Activated CD4-positive, CD25-positive, alpha-beta regulatory T cell (primary cell): ENCODE data around the gene KRTAP5-9.
"Not testable (repeated sequence)": the region's sequence is repeated elsewhere in the genome, so short reads cannot be mapped to it uniquely, and the experiment has no call there.

Source experiments
- DNase-seq, 4 experiments: peaks; one replicate each; lab custom pipeline; 2025; lab: John Stamatoyannopoulos, UW

KRTAP5-9 gene

GRCh38 chr11:71562120-71562519 lies 13.9 kb downstream of the KRTAP5-9 start:
- DNase-seq, result no peak

- DNase-seq, result no peak
Measured at GRCh38 chr11:71563406-71563805, 15.2 kb downstream of the KRTAP5-9 start.

GRCh38 chr11:71564430-71564829 lies 16.2 kb downstream of the KRTAP5-9 start:
- no peak for DNase-seq

DNA sequence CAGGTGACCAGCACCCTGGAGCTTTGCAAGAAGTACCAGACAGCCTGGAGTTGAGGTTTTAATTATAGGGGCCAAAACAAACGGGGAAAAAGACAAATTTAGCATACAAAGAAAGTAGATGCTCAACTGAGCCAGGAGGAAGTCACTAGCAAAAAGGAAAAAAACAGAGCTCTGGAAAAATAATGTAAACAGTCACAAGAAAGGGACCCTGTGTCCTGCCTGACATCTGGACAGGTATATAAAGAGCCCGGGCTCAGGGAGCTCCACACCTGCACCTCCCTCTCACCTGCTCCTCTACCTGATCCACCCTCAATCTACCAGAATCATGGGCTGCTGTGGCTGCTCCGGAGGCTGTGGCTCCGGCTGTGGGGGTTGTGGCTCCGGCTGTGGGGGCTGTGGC lies 17.0 kb downstream of the KRTAP5-9 start, which contains the start of gene KRTAP5-10:
Gene KRTAP5-10 (plus strand): TSS at position 301 of the 400 bp plus-strand sequence. CDS start 25 bp downstream, at position 326.
- no peak for DNase-seq

DNA sequence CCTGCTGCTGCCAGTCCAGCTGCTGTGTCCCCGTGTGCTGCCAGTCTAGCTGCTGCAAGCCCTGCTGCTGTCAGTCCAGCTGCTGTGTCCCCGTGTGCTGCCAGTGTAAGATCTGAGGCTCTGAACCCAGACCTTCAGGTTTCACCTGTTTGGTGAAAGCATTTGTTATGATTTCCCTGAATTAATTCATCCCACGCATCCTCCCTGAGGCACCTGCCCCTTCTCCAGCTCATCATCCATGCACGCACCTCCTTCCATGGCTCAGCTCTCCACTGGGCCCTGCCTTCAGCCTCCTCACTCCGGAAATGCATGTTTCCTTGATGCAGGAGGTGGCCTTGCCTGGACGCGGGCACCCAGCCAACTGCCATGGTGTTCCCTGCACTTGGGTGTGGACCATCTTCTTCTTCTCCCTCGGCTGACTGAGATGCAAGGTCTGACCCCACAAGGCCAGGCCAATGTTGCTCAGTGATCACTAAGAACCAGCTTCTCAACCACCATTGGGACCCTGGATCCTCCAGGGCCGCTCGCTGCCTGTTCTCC lies 17.9 kb downstream of the KRTAP5-9 start:
- DNase-seq, result no peak

- DNase-seq, result not testable (repeated sequence)
Measured at GRCh38 chr11:71566626-71567599, 18.7 kb downstream of the KRTAP5-9 start.

GRCh38 chr11:71567633-71568032 lies 19.4 kb downstream of the KRTAP5-9 start:
- not testable (repeated sequence) for DNase-seq

GRCh38 chr11:71568704-71569349 lies 20.6 kb downstream of the KRTAP5-9 start:
- DNase-seq, result no peak

DNA sequence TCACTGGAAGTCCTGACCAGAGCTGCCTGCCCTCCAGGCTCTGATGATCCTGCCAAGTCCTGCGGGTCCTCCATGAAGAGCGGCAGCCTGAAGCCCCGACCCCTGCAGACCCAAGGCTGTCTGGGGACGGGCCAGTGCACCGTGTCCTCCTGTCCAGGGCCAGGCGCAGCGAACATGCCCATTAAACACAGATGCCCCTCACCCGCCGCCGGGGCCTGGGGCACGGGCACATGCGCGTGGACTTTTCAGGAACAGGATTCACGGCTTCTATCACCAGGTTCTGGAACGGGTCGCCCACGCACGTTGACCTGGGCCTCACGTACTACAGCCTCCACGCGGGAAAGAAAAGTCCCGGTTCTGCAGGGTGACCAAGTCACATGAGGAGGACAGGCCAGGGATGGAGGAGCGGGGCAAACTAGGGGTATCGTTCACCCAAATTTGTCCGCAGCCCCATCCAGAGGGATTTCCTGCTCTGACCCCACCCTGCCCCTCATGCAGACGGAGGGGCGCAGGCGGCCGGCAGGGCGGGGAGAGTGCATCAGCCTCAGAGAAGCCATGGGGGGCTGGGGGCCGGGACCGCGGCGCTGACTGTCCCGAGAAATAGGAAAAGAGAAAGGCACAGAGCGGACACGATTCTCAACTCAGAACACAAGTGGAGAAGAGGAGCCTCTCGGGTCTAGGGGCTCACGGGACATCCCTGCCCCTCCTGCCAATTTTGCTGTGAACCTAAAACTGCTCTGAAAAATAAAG lies 23.1 kb downstream of the KRTAP5-9 start:
- not testable (repeated sequence) for DNase-seq

DNA sequence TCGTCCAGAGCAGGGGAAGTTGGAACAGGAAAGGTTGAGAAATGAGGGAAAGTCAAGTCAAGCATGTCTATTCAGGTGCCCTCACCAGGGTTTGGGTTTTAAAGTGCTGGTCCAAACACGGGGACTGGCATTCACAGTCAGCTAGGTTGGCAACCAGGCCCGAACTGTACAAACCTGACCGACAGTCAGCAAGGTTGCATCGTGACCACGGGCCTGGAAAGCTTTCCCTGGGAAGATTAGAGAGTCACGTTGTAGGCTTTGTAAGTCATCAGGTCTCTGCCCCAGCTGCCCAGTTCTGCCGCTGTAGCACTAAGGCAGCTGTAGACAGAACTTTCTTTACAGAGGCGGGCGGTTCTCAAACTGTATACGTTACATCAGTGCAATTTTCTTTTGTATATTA lies 24.6 kb downstream of the KRTAP5-9 start:
- no peak for DNase-seq

- DNase-seq, result no peak
Measured at GRCh38 chr11:71574418-71574817, 26.2 kb downstream of the KRTAP5-9 start.

- no peak for DNase-seq
Measured at GRCh38 chr11:71575723-71576424, 27.7 kb downstream of the KRTAP5-9 start.

DNA sequence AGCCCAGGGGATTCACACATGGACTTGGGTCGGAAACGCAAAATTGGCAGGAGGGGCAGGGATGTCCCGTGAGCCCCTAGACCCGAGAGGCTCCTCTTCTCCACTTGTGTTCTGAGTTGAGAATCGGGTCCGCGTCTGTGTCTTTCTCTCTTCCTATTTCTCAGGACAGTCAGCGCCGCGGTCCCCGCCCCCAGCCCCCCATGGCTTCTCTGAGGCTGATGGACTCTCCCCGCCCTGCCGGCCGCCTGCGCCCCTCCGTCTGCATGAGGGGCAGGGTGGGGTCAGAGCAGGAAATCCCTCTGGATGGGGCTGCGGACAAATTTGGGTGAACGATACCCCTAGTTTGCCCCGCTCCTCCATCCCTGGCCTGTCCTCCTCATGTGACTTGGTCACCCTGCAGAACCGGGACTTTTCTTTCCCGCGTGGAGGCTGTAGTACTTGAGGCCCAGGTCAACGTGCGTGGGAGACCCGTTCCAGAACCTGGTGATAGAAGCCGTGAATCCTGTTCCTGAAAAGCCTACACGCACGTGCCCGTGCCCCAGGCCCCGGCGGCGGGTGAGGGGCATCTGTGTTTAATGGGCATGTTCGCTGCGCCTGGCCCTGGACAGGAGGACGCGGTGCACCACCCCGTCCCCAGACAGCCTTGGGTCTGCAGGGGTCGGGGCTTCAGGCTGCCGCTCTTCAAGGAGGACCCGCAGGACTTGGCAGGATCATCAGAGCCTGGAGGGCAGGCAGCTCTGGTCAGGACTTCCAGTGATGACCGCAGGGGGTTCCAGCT lies 28.7 kb downstream of the KRTAP5-9 start:
- DNase-seq, result not testable (repeated sequence)

DNA sequence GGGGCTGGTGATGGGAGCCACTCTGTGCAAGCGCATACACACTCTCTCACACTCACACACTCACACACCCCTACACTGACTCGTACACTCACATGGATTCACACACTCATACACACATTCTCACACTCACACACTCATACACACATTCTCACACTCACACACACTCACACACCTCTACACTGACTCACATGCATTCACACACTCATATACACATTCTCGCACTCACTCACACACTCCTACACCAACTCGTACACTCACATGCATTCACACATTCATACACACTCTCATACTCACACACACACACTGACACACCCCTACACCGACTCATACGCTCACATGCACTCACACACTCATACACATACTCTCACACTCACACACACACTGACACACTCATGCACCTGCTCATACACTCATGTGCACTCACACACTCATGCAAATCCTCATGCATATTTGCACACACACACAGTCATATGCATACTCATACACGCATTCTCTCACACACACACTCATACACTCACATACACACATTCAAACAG lies 29.3 kb downstream of the KRTAP5-9 start:
- DNase-seq, result no peak

GRCh38 chr11:71579513-71579912 lies 31.3 kb downstream of the KRTAP5-9 start:
- DNase-seq, result not testable (repeated sequence)

- DNase-seq, result no peak
Measured at GRCh38 chr11:71580057-71581003, 32.1 kb downstream of the KRTAP5-9 start.

GRCh38 chr11:71581826-71582225 lies 33.6 kb downstream of the KRTAP5-9 start:
- DNase-seq, result no peak

- no peak for DNase-seq
Measured at GRCh38 chr11:71582309-71582895, 34.2 kb downstream of the KRTAP5-9 start, which contains the start of gene KRTAP5-11. Gene KRTAP5-11, minus strand, starts transcription at chr11:71582875. Its CDS starts 38 bp downstream, at chr11:71582837.
